ENCODE measurements around the gene CACNA1G.

The CACNA1G gene

GRCh38 chr17:50560185-50560824, at the start of gene CACNA1G:
CACNA1G (plus strand) TSS chr17:50560715; CDS start chr17:50561460, 745 bp downstream.
- TF ChIP-seq GATA3 (IDR thresholded peaks at IDR 0.05; ENCODE audit: low read depth, low read length) (no peak), GATA2 (IDR thresholded peaks at IDR 0.05; ENCODE audit: low read depth, low read length) (no peak)

DNA sequence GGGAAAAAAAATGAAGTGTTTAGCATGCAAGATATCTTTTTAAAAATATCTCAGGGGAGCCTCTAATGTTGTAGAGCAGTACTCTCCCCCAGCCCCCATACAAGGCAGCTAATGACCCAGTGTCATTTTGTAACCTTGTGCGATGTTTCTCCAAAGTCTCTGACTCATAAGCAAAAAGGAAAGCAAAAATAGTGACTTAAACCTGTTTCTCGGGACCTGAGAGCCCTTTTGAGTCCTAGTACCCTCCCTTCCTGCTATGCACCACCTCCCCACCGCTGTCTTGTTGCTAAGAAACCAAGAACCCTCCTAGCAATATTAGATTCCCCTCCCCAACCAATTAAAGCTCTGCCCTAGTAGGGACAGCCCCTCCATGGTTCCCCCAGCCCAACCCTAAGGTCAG, 49.5 kb upstream of the CACNA1G start:
- no peak for TF ChIP-seq GATA2 (IDR thresholded peaks at IDR 0.05; ENCODE audit: low read depth, low read length)
- TF ChIP-seq GATA3 (IDR thresholded peaks at IDR 0.05; ENCODE audit: low read depth, low read length): no peak

- TF ChIP-seq GATA3 (IDR thresholded peaks at IDR 0.05; ENCODE audit: low read depth, low read length) (no peak), GATA2 (IDR thresholded peaks at IDR 0.05; ENCODE audit: low read depth, low read length) (no peak)
Observed at GRCh38 chr17:50513495-50513894, 47.0 kb upstream of the CACNA1G start.

DNA sequence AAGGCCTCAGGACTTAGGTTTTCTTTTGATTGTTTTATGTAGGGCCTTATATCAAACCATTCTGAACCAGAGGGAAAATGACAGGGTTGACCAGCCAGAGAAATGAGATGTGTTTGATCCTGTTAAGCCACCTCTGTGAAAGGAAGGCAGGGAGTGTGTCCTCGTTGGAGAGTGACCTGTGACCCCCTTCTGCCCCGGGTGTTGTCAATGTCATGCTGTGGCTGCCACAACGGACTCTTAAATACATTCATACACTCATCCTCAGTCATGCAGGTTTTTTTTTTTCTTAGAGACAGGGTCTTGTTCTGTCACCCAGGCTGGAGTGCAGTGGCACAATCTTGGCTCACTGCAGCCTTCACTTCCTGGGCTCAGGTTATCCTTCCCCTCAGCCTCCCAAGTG, 46.1 kb upstream of the CACNA1G start:
- TF ChIP-seq GATA3 (IDR thresholded peaks at IDR 0.05; ENCODE audit: low read depth, low read length) (no peak), GATA2 (IDR thresholded peaks at IDR 0.05; ENCODE audit: low read depth, low read length) (no peak)

DNA sequence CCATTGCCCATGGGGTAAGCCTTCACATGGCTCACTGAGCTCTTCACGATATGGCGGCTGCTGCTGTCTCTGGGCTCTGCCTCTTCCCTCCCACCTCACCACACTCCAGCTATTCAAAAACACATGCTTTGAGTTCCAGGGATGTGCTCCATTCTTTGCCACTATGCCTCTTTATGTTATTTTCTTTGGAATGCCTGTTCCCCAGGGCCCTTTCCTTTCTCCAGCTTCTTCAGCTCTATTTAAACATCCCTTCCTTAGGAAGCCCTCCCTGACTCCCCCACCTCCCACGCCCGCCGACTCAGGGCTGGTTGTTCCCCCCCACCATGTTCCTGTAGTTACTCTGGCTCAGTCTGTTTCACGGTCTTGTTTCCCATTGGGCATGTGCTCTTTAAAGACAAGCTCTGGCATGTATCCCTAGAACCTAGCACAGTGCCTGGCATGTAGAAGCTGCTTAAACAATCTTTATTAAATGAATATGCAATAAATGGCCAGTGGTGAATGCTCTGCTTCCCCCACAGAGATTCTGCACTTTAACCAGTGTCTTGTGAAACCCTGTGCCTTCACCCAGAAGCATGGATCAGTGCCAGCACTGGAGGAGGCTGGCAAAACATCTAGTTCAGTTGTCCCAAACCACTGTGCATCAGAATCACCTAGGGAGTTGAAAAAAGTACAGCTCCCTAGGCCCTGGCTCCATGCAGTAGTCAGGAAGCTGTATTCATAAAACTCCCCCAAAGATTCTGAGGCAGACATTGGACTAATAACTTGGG, 45.4 kb upstream of the CACNA1G start:
- no peak for TF ChIP-seq GATA3 (IDR thresholded peaks at IDR 0.05; ENCODE audit: low read depth, low read length)
- no peak for TF ChIP-seq GATA2 (IDR thresholded peaks at IDR 0.05; ENCODE audit: low read depth, low read length)

- TF ChIP-seq GATA2 (IDR thresholded peaks at IDR 0.05; ENCODE audit: low read depth, low read length) (no peak), GATA3 (IDR thresholded peaks at IDR 0.05; ENCODE audit: low read depth, low read length) (no peak)
Observed at GRCh38 chr17:50517011-50517410, 43.5 kb upstream of the CACNA1G start.

GRCh38 chr17:50517504-50518383, 42.8 kb upstream of the CACNA1G start:
- TF ChIP-seq GATA2 (IDR thresholded peaks at IDR 0.05; ENCODE audit: low read depth, low read length) (no peak), GATA3 (IDR thresholded peaks at IDR 0.05; ENCODE audit: low read depth, low read length) (no peak)

DNA sequence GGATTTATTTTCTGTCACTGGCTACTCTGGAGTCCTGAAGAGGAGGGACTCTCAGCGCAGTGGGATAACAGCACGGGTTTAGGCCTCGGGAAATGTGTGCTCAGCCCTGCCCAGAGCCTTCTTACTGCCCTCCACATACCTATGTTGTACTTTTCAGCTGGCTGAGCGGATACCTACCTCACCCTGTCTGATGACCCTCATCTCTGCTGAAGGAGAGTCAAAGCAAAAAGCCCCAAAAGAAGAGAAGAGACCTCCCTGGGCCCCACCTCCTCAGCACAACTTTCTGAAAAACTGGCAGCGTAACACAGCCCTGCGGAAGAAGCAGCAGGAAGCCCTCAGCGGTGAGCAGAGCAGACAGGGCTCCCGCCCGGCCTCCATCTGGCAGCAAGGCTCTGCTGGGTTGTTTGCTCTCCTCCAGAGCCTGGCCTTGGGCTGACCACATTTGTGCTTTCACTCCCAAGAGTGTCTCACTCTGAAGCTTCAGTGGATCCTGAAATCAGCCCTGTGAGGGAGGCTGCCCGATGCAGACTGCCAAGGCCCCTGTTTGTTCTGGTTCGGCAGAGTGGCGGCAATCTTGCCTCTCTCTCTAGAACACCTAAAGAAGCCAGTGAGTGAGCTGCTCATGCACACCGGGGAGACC, 42.0 kb upstream of the CACNA1G start:
- TF ChIP-seq GATA3 (IDR thresholded peaks at IDR 0.05; ENCODE audit: low read depth, low read length) (no peak), GATA2 (IDR thresholded peaks at IDR 0.05; ENCODE audit: low read depth, low read length) (no peak)

- TF ChIP-seq GATA3 (IDR thresholded peaks at IDR 0.05; ENCODE audit: low read depth, low read length): no peak
- TF ChIP-seq GATA2 (IDR thresholded peaks at IDR 0.05; ENCODE audit: low read depth, low read length): no peak
Observed at GRCh38 chr17:50519141-50519834, 41.2 kb upstream of the CACNA1G start.

- no peak for TF ChIP-seq GATA2 (IDR thresholded peaks at IDR 0.05; ENCODE audit: low read depth, low read length)
- TF ChIP-seq GATA3 (IDR thresholded peaks at IDR 0.05; ENCODE audit: low read depth, low read length): no peak
Observed at GRCh38 chr17:50520483-50520882, 40.0 kb upstream of the CACNA1G start.

DNA sequence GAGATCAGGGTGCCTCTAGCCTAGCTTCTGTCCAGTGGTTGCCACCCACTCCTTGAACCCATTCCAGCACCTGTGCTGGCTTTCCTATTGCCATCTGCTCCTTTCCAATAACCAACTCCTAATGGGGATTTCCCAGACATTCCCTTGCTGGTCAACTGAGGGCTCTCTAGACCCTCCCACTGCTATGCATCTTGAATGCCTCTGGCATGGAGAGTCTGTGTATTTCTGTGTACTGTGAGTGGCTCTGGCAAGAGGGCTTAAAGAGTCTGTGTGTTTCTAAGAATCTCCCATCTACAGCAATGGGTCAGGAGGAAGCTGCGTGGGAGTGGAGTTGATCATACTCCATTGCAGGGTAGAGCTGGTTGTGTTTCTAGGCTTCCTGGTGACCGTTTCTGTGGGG, 39.0 kb upstream of the CACNA1G start:
- TF ChIP-seq GATA2 (IDR thresholded peaks at IDR 0.05; ENCODE audit: low read depth, low read length): no peak
- no peak for TF ChIP-seq GATA3 (IDR thresholded peaks at IDR 0.05; ENCODE audit: low read depth, low read length)

GRCh38 chr17:50522766-50523165, 37.7 kb upstream of the CACNA1G start:
- no peak for TF ChIP-seq GATA2 (IDR thresholded peaks at IDR 0.05; ENCODE audit: low read depth, low read length)
- no peak for TF ChIP-seq GATA3 (IDR thresholded peaks at IDR 0.05; ENCODE audit: low read depth, low read length)

GRCh38 chr17:50523208-50523607, 37.3 kb upstream of the CACNA1G start:
- TF ChIP-seq GATA3 (IDR thresholded peaks at IDR 0.05; ENCODE audit: low read depth, low read length) (no peak), GATA2 (IDR thresholded peaks at IDR 0.05; ENCODE audit: low read depth, low read length) (no peak)

Data from SH-SY5Y (cell line).